Measurements from ENCODE around the gene ANGPT4.

ANGPT4 gene

GRCh38 chr20:821046-821730, 94.9 kb downstream of the ANGPT4 start:
- DNase-seq = no peak

GRCh38 chr20:820323-820953, 95.7 kb downstream of the ANGPT4 start:
- DNase-seq = no peak
